ENCODE measurements around the gene LPCAT4.
"Not testable (repeated sequence)": the region's sequence is repeated elsewhere in the genome, so short reads cannot be mapped to it uniquely, and the experiment has no call there.

Gene LPCAT4

DNA sequence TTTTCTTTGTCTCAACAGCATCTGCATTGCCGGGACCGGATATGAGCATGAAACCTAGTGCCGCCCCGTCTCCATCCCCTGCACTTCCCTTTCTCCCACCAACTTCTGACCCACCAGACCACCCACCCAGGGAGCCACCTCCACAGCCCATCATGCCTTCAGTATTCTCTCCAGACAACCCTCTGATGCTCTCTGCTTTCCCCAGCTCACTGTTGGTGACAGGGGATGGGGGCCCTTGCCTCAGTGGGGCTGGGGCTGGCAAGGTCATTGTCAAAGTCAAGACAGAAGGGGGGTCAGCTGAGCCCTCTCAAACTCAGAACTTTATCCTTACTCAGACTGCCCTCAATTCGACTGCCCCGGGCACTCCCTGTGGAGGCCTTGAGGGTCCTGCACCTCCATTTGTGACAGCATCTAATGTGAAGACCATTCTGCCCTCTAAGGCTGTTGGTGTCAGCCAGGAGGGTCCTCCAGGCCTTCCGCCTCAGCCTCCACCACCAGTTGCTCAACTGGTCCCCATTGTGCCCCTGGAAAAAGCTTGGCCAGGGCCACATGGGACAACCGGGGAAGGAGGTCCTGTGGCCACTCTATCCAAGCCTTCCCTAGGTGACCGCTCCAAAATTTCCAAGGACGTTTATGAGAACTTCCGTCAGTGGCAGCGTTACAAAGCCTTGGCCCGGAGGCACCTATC is 18.9 kb downstream of the LPCAT4 start:
- H3K9me3 ChIP-seq (ENCODE audit: insufficient read depth, low read depth, low read length): no peaks in the 10 kb centered on the region
- no peak overlapping the region for H3K27ac ChIP-seq (ENCODE audit: low read depth, low read length)
- no peak overlapping the region for H3K9ac ChIP-seq (ENCODE audit: low read depth, low read length)
- no peaks in the 10 kb centered on the region for H3K27me3 ChIP-seq (ENCODE audit: insufficient read depth, low read length)
- no peaks in the 10 kb centered on the region for H3K4me1 ChIP-seq (ENCODE audit: insufficient read depth, low read length)
- whole genome bisulfite sequencing: 87% methylated on average over 13 of the region's 13 CpGs
- no peaks in the 10 kb centered on the region for H3K36me3 ChIP-seq (ENCODE audit: insufficient read depth, low read length)
- H3K4me3 ChIP-seq (ENCODE audit: low read length): no peak overlapping the region

DNA sequence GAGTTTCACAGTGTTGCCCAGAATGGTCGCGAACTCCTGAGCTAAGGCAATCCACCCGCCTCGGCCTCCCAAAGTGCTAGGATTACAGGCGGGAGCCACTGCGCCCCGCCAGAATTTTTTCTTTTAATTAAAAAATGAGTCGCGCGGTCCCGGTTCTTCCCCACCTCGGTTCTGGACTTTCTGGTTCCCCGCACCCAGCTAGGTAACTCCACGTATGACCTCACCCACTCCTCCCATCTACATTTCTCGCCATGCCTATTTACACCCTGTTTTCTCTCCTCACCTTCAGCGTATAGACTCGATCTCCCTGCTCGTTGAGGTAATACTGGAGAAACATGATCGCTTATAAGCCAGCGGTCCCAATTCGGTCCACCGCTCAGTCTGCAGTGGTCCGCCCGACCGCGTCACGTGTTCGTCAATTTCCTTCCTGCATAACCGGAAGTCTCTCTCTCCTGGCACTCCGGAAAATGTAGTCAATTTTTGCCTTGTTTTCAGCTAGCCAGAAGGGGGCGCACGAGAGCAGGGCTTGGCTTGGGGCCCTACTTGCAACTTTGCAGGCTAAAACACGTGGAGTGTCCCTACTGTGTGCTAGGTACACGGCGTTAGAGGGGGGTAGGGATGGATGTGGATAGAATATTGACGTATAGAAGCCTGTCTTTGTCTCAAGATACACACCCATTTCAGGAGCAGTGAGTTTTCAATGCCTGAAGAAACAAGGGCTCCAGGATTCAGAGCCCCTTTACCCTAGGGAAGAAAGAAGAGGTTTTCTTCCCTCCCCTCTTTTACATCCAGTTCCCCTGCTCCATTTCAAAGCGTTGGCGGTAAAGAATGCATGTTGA is 24.0 kb downstream of the LPCAT4 start, which contains the start of the genes NOP10 and NUTM1:
Gene NOP10, minus strand, starts transcription at position 400 of the 839 bp plus-strand sequence. Its CDS starts 63 bp downstream, at position 337.
Gene NUTM1, plus strand, starts transcription at position 579 of the 839 bp plus-strand sequence. CDS start 382 bp downstream, outside the sequence.
- WGBS: under 1% methylated on average over 37 of the region's 38 CpGs
- peaks cover 30% of the 10 kb centered on the region for H3K36me3 ChIP-seq (ENCODE audit: insufficient read depth, low read length)
- H3K27ac ChIP-seq (ENCODE audit: low read depth, low read length): peak within 1 kb of the TSS; percentile 79

GRCh38 chr15:34342213-34342736 is 24.7 kb downstream of the LPCAT4 start:
- WGBS: 37% methylated on average over 26 of the region's 26 CpGs

More for the DNA sequence above, 24.0 kb downstream of the LPCAT4 start, which contains the start of the genes NOP10 and NUTM1:
- peak within 1 kb of the TSS; percentile 89 for H3K9ac ChIP-seq (ENCODE audit: low read depth, low read length)
- H3K4me1 ChIP-seq (ENCODE audit: insufficient read depth, low read length): no peaks in the 10 kb centered on the region
- H3K27me3 ChIP-seq (ENCODE audit: insufficient read depth, low read length): no peaks in the 10 kb centered on the region
- H3K9me3 ChIP-seq (ENCODE audit: insufficient read depth, low read depth, low read length): no peaks in the 10 kb centered on the region
- peak within 1 kb of the TSS; percentile 83 for H3K4me3 ChIP-seq (ENCODE audit: low read length)

GRCh38 chr15:34341381-34342212 is 25.4 kb downstream of the LPCAT4 start:
- Histone ChIP-seq H3K9ac (ENCODE audit: low read depth, low read length) (no peak overlapping the region), H3K27me3 (ENCODE audit: insufficient read depth, low read length) (no peaks in the 10 kb centered on the region), H3K4me1 (ENCODE audit: insufficient read depth, low read length) (peaks cover 6% of the 10 kb centered on the region; the same call in 1 of the 2 replicates), H3K9me3 (ENCODE audit: insufficient read depth, low read depth, low read length) (no peaks in the 10 kb centered on the region), H3K36me3 (ENCODE audit: insufficient read depth, low read length) (peaks cover 30% of the 10 kb centered on the region), H3K4me3 (ENCODE audit: low read length) (peak overlapping the region; percentile 83), H3K27ac (ENCODE audit: low read depth, low read length) (no peak overlapping the region)
- 94% methylated on average over 15 of the region's 15 CpGs for WGBS

More at GRCh38 chr15:34342213-34342736, 24.7 kb downstream of the LPCAT4 start:
- H3K4me3 ChIP-seq (ENCODE audit: low read length): peak overlapping the region; percentile 83
- H3K36me3 ChIP-seq (ENCODE audit: insufficient read depth, low read length): peaks cover 30% of the 10 kb centered on the region
- H3K27ac ChIP-seq (ENCODE audit: low read depth, low read length): peak overlapping the region; percentile 79; the same call in 1 of the 2 replicates
- peak overlapping the region; percentile 89 for H3K9ac ChIP-seq (ENCODE audit: low read depth, low read length)
- not testable (repeated sequence) for H3K9me3 ChIP-seq (ENCODE audit: insufficient read depth, low read depth, low read length); H3K27me3 ChIP-seq (ENCODE audit: insufficient read depth, low read length); H3K4me1 ChIP-seq (ENCODE audit: insufficient read depth, low read length)

DNA sequence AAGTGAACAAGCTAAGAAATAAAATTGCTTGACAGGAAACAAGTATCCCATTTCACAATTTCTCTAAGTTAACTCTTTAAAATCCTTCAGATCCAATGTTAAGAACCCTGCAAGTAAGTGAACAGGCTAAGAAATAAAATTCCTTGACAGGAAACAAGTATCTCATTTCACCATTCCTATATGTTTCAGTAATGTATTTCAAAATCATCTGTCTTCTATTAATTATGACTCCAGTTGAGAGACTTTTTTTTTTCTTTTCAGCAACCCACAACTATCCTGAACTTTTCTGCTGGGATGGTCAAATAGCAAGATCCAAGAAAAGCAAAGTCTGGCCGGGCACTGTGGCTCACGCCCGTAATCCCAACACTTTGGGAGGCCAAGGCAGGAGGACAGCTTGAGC is 27.1 kb downstream of the LPCAT4 start:
- Histone ChIP-seq H3K9me3 (ENCODE audit: insufficient read depth, low read depth, low read length) (no peaks in the 10 kb centered on the region), H3K9ac (ENCODE audit: low read depth, low read length) (no peak overlapping the region), H3K4me1 (ENCODE audit: insufficient read depth, low read length) (peaks cover 6% of the 10 kb centered on the region; the same call in 1 of the 2 replicates), H3K4me3 (ENCODE audit: low read length) (no peak overlapping the region), H3K27ac (ENCODE audit: low read depth, low read length) (no peak overlapping the region), H3K27me3 (ENCODE audit: insufficient read depth, low read length) (no peaks in the 10 kb centered on the region), H3K36me3 (ENCODE audit: insufficient read depth, low read length) (peaks cover 30% of the 10 kb centered on the region)
- WGBS: 94% methylated on average over 3 of the region's 3 CpGs

- Histone ChIP-seq H3K9ac (ENCODE audit: low read depth, low read length) (0 out of 2 replicates have a peak overlapping the region, but pooled peaks have one; percentile 9), H3K27ac (ENCODE audit: low read depth, low read length) (no peak overlapping the region; the same call in 1 of the 2 replicates), H3K9me3 (ENCODE audit: insufficient read depth, low read depth, low read length) (no peaks in the 10 kb centered on the region), H3K27me3 (ENCODE audit: insufficient read depth, low read length) (no peaks in the 10 kb centered on the region), H3K36me3 (ENCODE audit: insufficient read depth, low read length) (peaks cover 30% of the 10 kb centered on the region), H3K4me3 (ENCODE audit: low read length) (peak overlapping the region; percentile 75), H3K4me1 (ENCODE audit: insufficient read depth, low read length) (peaks cover 6% of the 10 kb centered on the region; the same call in 1 of the 2 replicates)
- 57% methylated on average over 15 of the region's 16 CpGs for WGBS
Measured at GRCh38 chr15:34338347-34338746, 28.6 kb downstream of the LPCAT4 start.

DNA sequence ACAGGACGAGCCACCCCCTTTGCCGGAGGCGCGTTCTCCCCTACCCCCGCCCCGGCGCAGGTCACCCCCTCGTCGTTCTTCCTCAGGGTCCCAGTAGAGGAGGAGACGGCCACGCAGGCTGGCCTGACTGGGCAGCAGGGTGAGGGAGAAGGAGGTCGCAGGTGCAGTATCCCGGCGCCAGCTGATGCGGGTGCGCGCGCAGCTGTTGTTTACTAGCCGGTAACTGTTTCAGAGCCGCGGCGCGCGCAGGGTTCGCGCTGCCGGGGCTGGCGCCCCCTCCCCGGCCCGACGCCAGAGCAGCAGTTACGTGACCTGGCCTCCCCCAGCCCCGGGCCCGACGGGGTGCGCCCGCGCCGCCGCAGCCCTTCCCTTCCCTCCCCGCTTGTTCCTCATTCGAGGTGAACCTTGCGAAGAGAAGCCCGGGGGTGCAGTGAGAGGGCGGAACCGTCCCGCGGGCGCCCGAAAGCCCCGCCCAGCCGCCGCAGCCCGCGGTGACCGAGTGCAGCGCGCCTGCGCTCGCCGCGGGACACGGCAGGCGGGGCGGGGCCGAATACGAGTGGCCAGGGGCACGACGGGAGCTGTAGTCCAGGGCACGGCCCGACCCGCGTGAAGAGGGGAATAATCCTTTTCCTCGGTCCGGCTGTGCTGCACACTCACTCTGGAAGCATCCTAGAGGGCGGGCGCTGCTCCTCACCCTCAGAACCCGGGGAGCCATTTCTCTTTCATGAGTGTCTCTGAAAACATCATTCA is 29.3 kb downstream of the LPCAT4 start, which contains the start of gene SLC12A6:
Gene SLC12A6, minus strand, starts transcription at position 225 of the 750 bp plus-strand sequence. CDS start 1,101 bp downstream, outside the sequence.
- no peaks in the 10 kb centered on the region for H3K9me3 ChIP-seq (ENCODE audit: insufficient read depth, low read depth, low read length)
- WGBS: under 1% methylated on average over 78 of the region's 78 CpGs
- peaks cover 30% of the 10 kb centered on the region for H3K36me3 ChIP-seq (ENCODE audit: insufficient read depth, low read length)
- peak within 1 kb of the TSS; percentile 75 for H3K4me3 ChIP-seq (ENCODE audit: low read length)
- H3K27me3 ChIP-seq (ENCODE audit: insufficient read depth, low read length): no peaks in the 10 kb centered on the region
- H3K9ac ChIP-seq (ENCODE audit: low read depth, low read length): peak within 1 kb of the TSS; percentile 76
- H3K27ac ChIP-seq (ENCODE audit: low read depth, low read length): peak within 1 kb of the TSS; percentile 88
- H3K4me1 ChIP-seq (ENCODE audit: insufficient read depth, low read length): peaks cover 6% of the 10 kb centered on the region; the same call in 1 of the 2 replicates

DNA sequence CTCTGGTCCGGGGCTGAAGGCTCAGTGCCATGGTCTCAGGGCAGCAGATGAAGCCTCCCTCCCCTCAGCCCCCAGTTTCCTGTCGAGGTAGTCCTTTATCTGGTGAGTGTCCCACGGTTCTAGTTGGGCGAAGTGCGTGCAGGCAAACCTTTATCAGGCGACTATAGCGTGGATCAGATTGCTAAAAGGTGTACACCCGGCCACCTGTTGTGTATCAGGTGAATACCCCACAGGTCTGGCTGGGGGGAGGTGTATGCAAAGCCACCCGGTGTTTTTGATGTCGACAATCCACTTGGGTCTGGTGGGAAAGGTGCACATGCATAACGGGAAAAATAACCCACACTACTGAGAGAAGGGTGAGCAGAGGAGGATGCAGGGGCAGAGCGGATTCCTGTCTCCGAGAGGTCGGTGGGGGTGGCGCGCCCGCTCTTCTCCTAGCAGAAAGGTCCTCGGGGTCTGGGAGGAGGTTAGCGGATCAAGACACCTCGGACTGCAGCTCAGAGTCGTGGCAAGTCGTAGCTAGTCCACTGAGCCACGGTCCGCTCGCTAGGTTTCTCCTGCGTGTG is 29.9 kb downstream of the LPCAT4 start:
- Histone ChIP-seq H3K27ac (ENCODE audit: low read depth, low read length) (peak overlapping the region; percentile 88; the same call in 1 of the 2 replicates), H3K4me1 (ENCODE audit: insufficient read depth, low read length) (peaks cover 6% of the 10 kb centered on the region; the same call in 1 of the 2 replicates)

DNA sequence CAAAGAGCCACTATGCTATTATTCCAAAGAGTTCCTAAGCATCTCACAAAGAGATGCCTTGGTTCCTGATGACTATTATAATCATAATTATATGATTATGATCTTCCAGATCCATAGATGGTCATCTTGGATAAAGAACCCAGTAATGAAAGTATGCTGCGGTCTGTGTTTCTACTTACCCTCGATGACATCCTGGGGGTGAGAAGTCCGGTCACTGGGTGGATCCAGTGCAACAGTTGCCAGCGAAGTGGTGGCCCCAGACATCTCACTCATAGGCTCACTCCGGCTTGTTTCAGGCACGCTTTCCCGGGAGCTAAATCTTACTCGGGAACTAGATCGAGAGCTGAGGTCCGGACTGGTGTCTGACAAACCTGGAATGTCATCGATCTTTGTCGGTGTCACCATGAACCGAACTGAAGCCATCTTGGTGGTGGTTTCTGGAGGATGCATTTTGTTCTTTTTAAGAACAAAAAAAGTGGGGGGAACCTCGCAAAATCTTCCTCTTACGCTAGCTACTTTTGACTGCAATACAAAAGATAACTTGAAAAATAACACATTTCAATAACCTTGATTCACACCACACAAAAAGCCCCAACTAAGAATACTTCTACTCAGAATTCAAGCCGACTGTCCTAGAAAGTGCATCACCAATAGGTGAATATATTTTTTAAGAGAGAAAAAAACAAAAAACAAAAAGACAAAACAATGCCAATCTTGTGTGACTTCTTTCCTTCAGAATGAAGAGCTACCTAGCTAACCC is 30.6 kb downstream of the LPCAT4 start:
- no peaks in the 10 kb centered on the region for H3K27me3 ChIP-seq (ENCODE audit: insufficient read depth, low read length)
- peaks cover 6% of the 10 kb centered on the region; the same call in 1 of the 2 replicates for H3K4me1 ChIP-seq (ENCODE audit: insufficient read depth, low read length)
- no peaks in the 10 kb centered on the region for H3K9me3 ChIP-seq (ENCODE audit: insufficient read depth, low read depth, low read length)
- no peak overlapping the region for H3K27ac ChIP-seq (ENCODE audit: low read depth, low read length)
- peak overlapping the region; percentile 76; the same call in 1 of the 2 replicates for H3K9ac ChIP-seq (ENCODE audit: low read depth, low read length)
- 89% methylated on average over 15 of the region's 16 CpGs for WGBS
- H3K36me3 ChIP-seq (ENCODE audit: insufficient read depth, low read length): peaks cover 25% of the 10 kb centered on the region
- H3K4me3 ChIP-seq (ENCODE audit: low read length): peak overlapping the region; percentile 75

More for the DNA sequence above, 29.9 kb downstream of the LPCAT4 start:
- no peaks in the 10 kb centered on the region for H3K9me3 ChIP-seq (ENCODE audit: insufficient read depth, low read depth, low read length)
- WGBS: 8% methylated on average over 25 of the region's 26 CpGs
- H3K9ac ChIP-seq (ENCODE audit: low read depth, low read length): peak overlapping the region; percentile 76
- H3K36me3 ChIP-seq (ENCODE audit: insufficient read depth, low read length): peaks cover 30% of the 10 kb centered on the region
- no peaks in the 10 kb centered on the region for H3K27me3 ChIP-seq (ENCODE audit: insufficient read depth, low read length)
- H3K4me3 ChIP-seq (ENCODE audit: low read length): peak overlapping the region; percentile 75

All from HUES64 (cell line).